A549 (cell line): ENCODE data around the gene SLC25A48.

ENCODE experiments used
- CEBPB ChIP-seq, 2 experiments: fragments of >200 bp in 1 of 2; sonication (Bioruptor Twin) in 1 of 2; formaldehyde crosslinking in 1 of 2; IDR thresholded peaks; 2 replicates each; pipeline ENCODE4 v1.6.1; 2012 to 2016
- NPAS2 ChIP-seq: fragments of 250-450 bp; sonication (Bioruptor Pico); IDR thresholded peaks from 2 replicates; pipeline ENCODE4 v1.8.0; 2022; ENCODE audit warnings: mild to moderate bottlenecking, moderate library complexity, borderline replicate concordance
- POLR2A ChIP-seq: IDR thresholded peaks from 2 replicates; pipeline ENCODE4 v1.6.1; 2012; ENCODE audit warnings: mild to moderate bottlenecking, low read length
- RNF2 ChIP-seq: fragments of 200-600 bp; sonication (generic); IDR thresholded peaks from 2 replicates; pipeline ENCODE4 v1.6.1; 2016; ENCODE audit warnings: low read depth, mild to moderate bottlenecking, antibody characterized with exemption, moderate library complexity, borderline replicate concordance
- TF ChIP-seq, protein P1 (sequence below): fragments of >200 bp; sonication (Bioruptor Twin); formaldehyde crosslinking; IDR thresholded peaks from 3 replicates; pipeline ENCODE4 v1.5.1; 2016
- TF ChIP-seq, protein P2 (sequence below): fragments of 200-600 bp; sonication (generic); IDR thresholded peaks from 2 replicates; pipeline ENCODE4 v1.6.1; 2016; ENCODE audit warnings: antibody characterized with exemption, mild to moderate bottlenecking, moderate library complexity

DNA sequence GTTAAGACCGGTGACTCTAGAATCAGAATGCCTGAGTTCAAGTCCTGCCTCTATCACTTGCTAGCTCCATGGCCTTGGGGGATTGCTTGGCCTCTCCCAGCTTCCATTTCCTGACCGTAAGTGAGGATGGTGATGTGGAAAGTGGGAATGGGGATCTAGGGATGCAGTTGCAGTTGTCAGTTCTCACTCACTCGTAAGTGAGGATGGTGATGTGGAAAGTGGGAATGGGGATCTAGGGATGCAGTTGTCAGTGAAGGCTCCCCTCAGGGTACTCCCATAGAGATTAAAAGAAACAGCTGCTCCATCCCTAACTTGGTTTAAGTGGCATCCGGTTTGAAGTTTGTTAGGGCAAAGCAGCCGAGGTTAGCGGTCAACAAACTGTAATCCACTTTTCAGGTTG is 64.2 kb downstream of the SLC25A48 start:
- TF ChIP-seq, protein P1, sequence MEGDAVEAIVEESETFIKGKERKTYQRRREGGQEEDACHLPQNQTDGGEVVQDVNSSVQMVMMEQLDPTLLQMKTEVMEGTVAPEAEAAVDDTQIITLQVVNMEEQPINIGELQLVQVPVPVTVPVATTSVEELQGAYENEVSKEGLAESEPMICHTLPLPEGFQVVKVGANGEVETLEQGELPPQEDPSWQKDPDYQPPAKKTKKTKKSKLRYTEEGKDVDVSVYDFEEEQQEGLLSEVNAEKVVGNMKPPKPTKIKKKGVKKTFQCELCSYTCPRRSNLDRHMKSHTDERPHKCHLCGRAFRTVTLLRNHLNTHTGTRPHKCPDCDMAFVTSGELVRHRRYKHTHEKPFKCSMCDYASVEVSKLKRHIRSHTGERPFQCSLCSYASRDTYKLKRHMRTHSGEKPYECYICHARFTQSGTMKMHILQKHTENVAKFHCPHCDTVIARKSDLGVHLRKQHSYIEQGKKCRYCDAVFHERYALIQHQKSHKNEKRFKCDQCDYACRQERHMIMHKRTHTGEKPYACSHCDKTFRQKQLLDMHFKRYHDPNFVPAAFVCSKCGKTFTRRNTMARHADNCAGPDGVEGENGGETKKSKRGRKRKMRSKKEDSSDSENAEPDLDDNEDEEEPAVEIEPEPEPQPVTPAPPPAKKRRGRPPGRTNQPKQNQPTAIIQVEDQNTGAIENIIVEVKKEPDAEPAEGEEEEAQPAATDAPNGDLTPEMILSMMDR: no peak
- TF ChIP-seq CEBPB (IDR thresholded peaks at IDR 0.05): no peak
- no peak for TF ChIP-seq POLR2A
- TF ChIP-seq NPAS2 (CRISPR knock-in tag): no peak
- TF ChIP-seq, protein P2, sequence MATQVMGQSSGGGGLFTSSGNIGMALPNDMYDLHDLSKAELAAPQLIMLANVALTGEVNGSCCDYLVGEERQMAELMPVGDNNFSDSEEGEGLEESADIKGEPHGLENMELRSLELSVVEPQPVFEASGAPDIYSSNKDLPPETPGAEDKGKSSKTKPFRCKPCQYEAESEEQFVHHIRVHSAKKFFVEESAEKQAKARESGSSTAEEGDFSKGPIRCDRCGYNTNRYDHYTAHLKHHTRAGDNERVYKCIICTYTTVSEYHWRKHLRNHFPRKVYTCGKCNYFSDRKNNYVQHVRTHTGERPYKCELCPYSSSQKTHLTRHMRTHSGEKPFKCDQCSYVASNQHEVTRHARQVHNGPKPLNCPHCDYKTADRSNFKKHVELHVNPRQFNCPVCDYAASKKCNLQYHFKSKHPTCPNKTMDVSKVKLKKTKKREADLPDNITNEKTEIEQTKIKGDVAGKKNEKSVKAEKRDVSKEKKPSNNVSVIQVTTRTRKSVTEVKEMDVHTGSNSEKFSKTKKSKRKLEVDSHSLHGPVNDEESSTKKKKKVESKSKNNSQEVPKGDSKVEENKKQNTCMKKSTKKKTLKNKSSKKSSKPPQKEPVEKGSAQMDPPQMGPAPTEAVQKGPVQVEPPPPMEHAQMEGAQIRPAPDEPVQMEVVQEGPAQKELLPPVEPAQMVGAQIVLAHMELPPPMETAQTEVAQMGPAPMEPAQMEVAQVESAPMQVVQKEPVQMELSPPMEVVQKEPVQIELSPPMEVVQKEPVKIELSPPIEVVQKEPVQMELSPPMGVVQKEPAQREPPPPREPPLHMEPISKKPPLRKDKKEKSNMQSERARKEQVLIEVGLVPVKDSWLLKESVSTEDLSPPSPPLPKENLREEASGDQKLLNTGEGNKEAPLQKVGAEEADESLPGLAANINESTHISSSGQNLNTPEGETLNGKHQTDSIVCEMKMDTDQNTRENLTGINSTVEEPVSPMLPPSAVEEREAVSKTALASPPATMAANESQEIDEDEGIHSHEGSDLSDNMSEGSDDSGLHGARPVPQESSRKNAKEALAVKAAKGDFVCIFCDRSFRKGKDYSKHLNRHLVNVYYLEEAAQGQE: no peak
- TF ChIP-seq RNF2: no peak
